DND-41 (cell line): ENCODE results near the gene LCN1.

ENCODE experiments used
- EZH2 ChIP-seq: IDR thresholded peaks from 3 replicates; pipeline ENCODE4 v1.6.1; 2012; ENCODE audit warnings: borderline replicate concordance, low read depth, mild to moderate bottlenecking, moderate library complexity, low read length, inconsistent platforms; ENCODE audit not compliant: severe bottlenecking
- TF ChIP-seq, protein P1 (sequence below): IDR thresholded peaks from 2 replicates; pipeline ENCODE4 v1.5.1; 2012; ENCODE audit warnings: borderline replicate concordance, low read length, moderate library complexity, mild to moderate bottlenecking; ENCODE audit not compliant: poor library complexity, severe bottlenecking; ENCODE audit errors: extremely low read depth

DNA sequence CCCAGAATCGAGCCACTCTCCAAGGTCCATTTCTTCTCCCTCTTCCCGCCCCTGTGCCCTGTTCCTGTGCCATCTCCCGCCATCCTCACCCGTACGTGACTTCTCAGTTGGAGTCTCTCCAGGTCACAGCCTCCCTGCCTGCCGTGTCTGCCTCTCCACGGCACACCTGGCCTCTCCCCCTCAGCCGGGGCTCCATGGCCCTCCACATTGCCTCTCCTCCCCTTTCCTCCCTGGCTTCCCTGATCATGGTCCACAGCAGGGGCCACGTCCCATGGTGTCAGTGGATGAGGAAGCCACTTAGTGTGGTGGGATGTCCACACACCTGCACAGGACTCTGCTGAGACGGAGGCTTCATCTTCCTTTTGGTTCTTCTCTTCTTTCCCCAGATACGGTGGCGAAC lies 42.6 kb downstream of the LCN1 start:
- TF ChIP-seq, protein P1, sequence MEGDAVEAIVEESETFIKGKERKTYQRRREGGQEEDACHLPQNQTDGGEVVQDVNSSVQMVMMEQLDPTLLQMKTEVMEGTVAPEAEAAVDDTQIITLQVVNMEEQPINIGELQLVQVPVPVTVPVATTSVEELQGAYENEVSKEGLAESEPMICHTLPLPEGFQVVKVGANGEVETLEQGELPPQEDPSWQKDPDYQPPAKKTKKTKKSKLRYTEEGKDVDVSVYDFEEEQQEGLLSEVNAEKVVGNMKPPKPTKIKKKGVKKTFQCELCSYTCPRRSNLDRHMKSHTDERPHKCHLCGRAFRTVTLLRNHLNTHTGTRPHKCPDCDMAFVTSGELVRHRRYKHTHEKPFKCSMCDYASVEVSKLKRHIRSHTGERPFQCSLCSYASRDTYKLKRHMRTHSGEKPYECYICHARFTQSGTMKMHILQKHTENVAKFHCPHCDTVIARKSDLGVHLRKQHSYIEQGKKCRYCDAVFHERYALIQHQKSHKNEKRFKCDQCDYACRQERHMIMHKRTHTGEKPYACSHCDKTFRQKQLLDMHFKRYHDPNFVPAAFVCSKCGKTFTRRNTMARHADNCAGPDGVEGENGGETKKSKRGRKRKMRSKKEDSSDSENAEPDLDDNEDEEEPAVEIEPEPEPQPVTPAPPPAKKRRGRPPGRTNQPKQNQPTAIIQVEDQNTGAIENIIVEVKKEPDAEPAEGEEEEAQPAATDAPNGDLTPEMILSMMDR = no peak
- TF ChIP-seq EZH2 = no peak
